BE2C (cell line): ENCODE data around the gene TULP4.

Experiments
- DNase-seq: peaks from one replicate; pipeline ENCODE4 v3.0.0-alpha.2; 2020
- H3K27me3 ChIP-seq: fragments of 250-450 bp; sonication (Bioruptor Pico); 2 replicates; pipeline ENCODE4 v1.5.1; 2020; ENCODE audit warnings: mild to moderate bottlenecking
- H3K36me3 ChIP-seq: fragments of 250-450 bp; sonication (Bioruptor Pico); 2 replicates; pipeline ENCODE4 v1.5.1; 2020; ENCODE audit warnings: mild to moderate bottlenecking
- H3K4me1 ChIP-seq: fragments of 250-450 bp; sonication (Bioruptor Pico); 2 replicates; pipeline ENCODE4 v1.5.1; 2020
- H3K4me3 ChIP-seq: 2 replicates; pipeline ENCODE4 v1.5.1; 2011; ENCODE audit warnings: low read depth, low read length
- H3K9me3 ChIP-seq: fragments of 250-450 bp; sonication (Bioruptor Pico); 2 replicates; pipeline ENCODE4 v1.5.1; 2020
- CTCF ChIP-seq: IDR thresholded peaks from 2 replicates; pipeline ENCODE4 v1.5.1; 2012; ENCODE audit warnings: mild to moderate bottlenecking, low read depth, low read length

The TULP4 gene

DNA sequence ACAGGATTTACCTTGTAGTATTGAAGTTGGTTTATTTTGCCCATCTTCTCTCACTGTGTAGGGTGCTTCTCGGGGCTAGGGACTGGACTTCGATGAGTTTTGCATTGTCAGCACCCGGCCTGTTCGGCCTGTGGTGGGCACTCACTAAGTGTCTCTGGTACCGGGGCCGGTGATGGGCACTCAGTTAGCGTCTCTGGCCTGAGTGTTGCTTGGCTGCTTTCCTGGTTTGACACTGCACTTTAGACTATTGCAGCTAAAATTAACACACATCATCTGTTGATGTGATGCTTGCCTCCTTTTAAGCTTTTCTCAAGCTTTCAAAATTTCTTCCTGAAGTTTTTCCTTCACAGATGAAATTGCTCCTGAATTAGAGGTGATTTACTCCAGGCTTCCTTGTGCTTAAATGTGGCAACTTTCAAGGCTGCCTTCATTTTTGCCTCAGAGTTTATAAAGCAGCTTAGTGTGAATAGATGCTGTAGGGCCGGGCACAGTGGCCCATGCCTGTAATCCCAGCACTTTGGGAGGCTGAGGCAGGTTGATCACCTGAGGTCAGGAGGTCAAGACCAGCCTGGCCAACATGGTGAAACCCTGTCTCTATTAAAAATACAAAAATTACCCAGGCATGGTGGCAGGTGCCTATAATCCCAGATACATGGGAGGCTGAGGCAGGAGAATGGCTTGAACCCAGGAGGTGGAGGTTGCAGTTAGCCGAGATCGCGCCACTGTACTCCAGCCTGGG lies 41.7 kb upstream of the TULP4 start:
- no peak for TF ChIP-seq CTCF
- Histone ChIP-seq H3K27me3 (no peaks in the 10 kb centered on the region), H3K4me3 (no peak overlapping the region), H3K4me1 (no peaks in the 10 kb centered on the region), H3K9me3 (no peaks in the 10 kb centered on the region), H3K36me3 (peaks cover 4% of the 10 kb centered on the region; the same call in 1 of the 2 replicates)
- DNase-seq, result no peak

- Histone ChIP-seq H3K9me3 (no peaks in the 10 kb centered on the region), H3K4me1 (no peaks in the 10 kb centered on the region), H3K4me3 (no peak overlapping the region), H3K36me3 (peaks cover 4% of the 10 kb centered on the region; the same call in 1 of the 2 replicates), H3K27me3 (no peaks in the 10 kb centered on the region)
- TF ChIP-seq CTCF, result no peak
- no peak for DNase-seq
These were observed 39.9 kb upstream of the TULP4 start for GRCh38 chr6:158272324-158272723.

DNA sequence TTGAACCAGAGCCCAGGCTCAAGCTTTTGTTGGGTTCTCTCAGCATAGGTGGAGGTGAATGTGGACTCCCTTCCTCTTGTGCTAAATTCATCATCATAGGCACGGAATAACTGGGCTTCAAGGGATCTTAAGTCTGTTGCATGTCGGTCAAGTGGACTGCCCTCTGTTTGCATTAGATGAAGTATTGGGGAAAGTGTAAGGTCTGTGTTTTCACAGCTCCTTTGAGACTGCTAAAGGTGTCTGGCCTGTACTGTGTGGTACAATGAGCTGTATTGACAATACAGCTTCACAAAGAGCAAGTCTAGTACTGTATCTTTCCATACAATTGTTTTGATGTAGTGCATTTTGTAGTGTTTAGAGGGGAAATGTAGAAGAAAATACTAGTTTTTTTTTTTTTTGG lies 34.3 kb upstream of the TULP4 start:
- no peak for TF ChIP-seq CTCF
- H3K36me3 ChIP-seq, result no peaks in the 10 kb centered on the region; the same call in 1 of the 2 replicates
- no peaks in the 10 kb centered on the region for H3K4me1 ChIP-seq
- H3K4me3 ChIP-seq, result no peak overlapping the region
- no peaks in the 10 kb centered on the region for H3K27me3 ChIP-seq
- no peaks in the 10 kb centered on the region for H3K9me3 ChIP-seq
- no peak for DNase-seq

- Histone ChIP-seq H3K36me3 (0 out of 2 replicates have a peak, but pooled peaks cover 4% of the 10 kb centered on the region), H3K9me3 (no peaks in the 10 kb centered on the region), H3K4me3 (no peak overlapping the region), H3K4me1 (peaks cover 6% of the 10 kb centered on the region; the same call in 1 of the 2 replicates), H3K27me3 (no peaks in the 10 kb centered on the region)
- DNase-seq, result no peak
- TF ChIP-seq CTCF, result no peak
These were observed 32.6 kb upstream of the TULP4 start for GRCh38 chr6:158279615-158280014.

DNA sequence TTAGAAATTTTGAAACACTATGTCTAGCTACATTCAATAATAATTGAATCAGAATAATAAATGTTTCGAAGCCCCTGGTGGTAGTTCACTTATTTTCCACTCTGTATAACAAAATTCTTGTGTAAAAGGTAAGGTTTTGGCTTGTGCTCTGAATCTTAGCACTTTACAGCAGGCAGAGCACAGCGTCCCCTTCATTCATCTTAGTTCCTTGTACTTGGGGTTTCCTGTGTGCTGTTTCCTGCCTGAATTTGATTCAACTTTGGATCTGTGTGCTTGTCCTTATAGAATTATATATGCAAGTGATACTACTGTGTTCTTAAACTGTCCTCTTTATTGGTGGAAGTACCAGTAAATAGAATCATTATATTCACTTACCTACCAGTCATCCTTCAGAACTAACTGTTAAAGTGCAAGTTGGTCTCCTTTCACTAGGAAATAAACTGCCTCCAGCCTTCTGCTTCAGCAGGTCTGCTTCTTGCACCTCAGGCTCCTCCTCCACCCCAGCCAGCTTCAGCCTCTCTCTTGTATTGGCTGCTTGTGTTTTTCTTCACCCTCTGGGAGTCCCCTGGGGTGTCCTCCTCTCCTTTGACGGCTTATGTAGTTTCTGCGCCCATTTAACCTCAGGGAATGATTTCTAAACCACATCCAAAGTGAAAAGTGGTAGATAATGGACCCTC lies 28.8 kb upstream of the TULP4 start:
- peaks cover 6% of the 10 kb centered on the region; the same call in 1 of the 2 replicates for H3K4me1 ChIP-seq
- H3K27me3 ChIP-seq, result no peaks in the 10 kb centered on the region
- peaks cover 14% of the 10 kb centered on the region; the same call in 1 of the 2 replicates for H3K36me3 ChIP-seq
- H3K4me3 ChIP-seq, result no peak overlapping the region
- H3K9me3 ChIP-seq, result no peaks in the 10 kb centered on the region
- no peak for TF ChIP-seq CTCF
- DNase-seq, result no peak
